SK-N-SH treated with all-trans-retinoic acid at 6 μM for 48 hours (cell line): Measurements from ENCODE around the gene FSD1L.

Experiments
- ATAC-seq: fragments of 200-7000 bp; cut with Tn5 transposase; 3 replicates; pipeline ENCODE4 v1.9.1; 2020; ENCODE audit warnings: mild to moderate bottlenecking, moderate library complexity
- ARNTL ChIP-seq: fragments of 450-650 bp; formaldehyde crosslinking; IDR thresholded peaks from 2 replicates; pipeline ENCODE4 v1.5.0; 2020; ENCODE audit warnings: low read depth, mild to moderate bottlenecking, moderate library complexity, borderline replicate concordance
- BACH2 ChIP-seq: fragments of 250-450 bp; sonication (Bioruptor Pico); IDR thresholded peaks from 2 replicates; pipeline ENCODE4 v1.9.0; 2021; ENCODE audit warnings: mild to moderate bottlenecking, borderline replicate concordance
- CREB5 ChIP-seq: fragments of 250-450 bp; sonication (Bioruptor Pico); IDR thresholded peaks from 2 replicates; pipeline ENCODE4 v1.5.1; 2020; ENCODE audit warnings: low read depth, mild to moderate bottlenecking, moderate library complexity
- CSDC2 ChIP-seq: fragments of 250-450 bp; sonication (Bioruptor Pico); IDR thresholded peaks from 2 replicates; pipeline ENCODE4 v1.5.0; 2020; ENCODE audit warnings: mild to moderate bottlenecking, moderate library complexity
- CSRNP3 ChIP-seq: fragments of 250-450 bp; sonication (Bioruptor Pico); IDR thresholded peaks from 2 replicates; pipeline ENCODE4 v1.5.1; 2021; ENCODE audit warnings: mild to moderate bottlenecking, moderate library complexity
- ESRRG ChIP-seq: fragments of 250-450 bp; sonication (Bioruptor Pico); IDR thresholded peaks from 2 replicates; pipeline ENCODE4 v1.6.1; 2021; ENCODE audit warnings: mild to moderate bottlenecking
- GLIS3 ChIP-seq: fragments of 250-450 bp; sonication (Bioruptor Pico); IDR thresholded peaks from 2 replicates; pipeline ENCODE4 v1.5.0; 2020; ENCODE audit warnings: mild to moderate bottlenecking, moderate library complexity
- ISL1 ChIP-seq: fragments of 250-450 bp; sonication (Bioruptor Pico); IDR thresholded peaks from 2 replicates; pipeline ENCODE4 v2.1.2; 2022; ENCODE audit warnings: mild to moderate bottlenecking, moderate library complexity
- OSR1 ChIP-seq: fragments of 250-450 bp; sonication (Bioruptor Pico); IDR thresholded peaks from 2 replicates; pipeline ENCODE4 v1.8.0; 2022; ENCODE audit warnings: moderate library complexity, mild to moderate bottlenecking, inconsistent platforms
- PATZ1 ChIP-seq: fragments of 250-450 bp; sonication (Bioruptor Pico); IDR thresholded peaks from 2 replicates; pipeline ENCODE4 v1.8.0; 2020; ENCODE audit warnings: mild to moderate bottlenecking, moderate library complexity, borderline replicate concordance
- POU6F1 ChIP-seq: fragments of 250-450 bp; sonication (Bioruptor Pico); IDR thresholded peaks from 2 replicates; pipeline ENCODE4 v1.8.0; 2021; ENCODE audit warnings: low read depth, mild to moderate bottlenecking, moderate library complexity, borderline replicate concordance
- PPARA ChIP-seq: fragments of 250-450 bp; sonication (Bioruptor Pico); IDR thresholded peaks from 2 replicates; pipeline ENCODE4 v1.5.0; 2020; ENCODE audit warnings: mild to moderate bottlenecking, borderline replicate concordance
- TCF4 ChIP-seq: fragments of 250-450 bp; sonication (Bioruptor Pico); IDR thresholded peaks from 2 replicates; pipeline ENCODE4 v1.8.0; 2021; ENCODE audit warnings: mild to moderate bottlenecking, moderate library complexity, borderline replicate concordance
- TOX ChIP-seq: fragments of 250-450 bp; sonication (Bioruptor Pico); IDR thresholded peaks from 2 replicates; pipeline ENCODE4 v1.8.0; 2021; ENCODE audit warnings: mild to moderate bottlenecking, moderate library complexity, borderline replicate concordance
- TSHZ2 ChIP-seq: fragments of 250-450 bp; sonication (Bioruptor Pico); IDR thresholded peaks from 2 replicates; pipeline ENCODE4 v1.5.0; 2020; ENCODE audit warnings: mild to moderate bottlenecking, moderate library complexity
- ZC3H10 ChIP-seq: fragments of 250-450 bp; sonication (Bioruptor Pico); IDR thresholded peaks from 2 replicates; pipeline ENCODE4 v1.5.1; 2021; ENCODE audit warnings: mild to moderate bottlenecking, moderate library complexity
- ZFP3 ChIP-seq: fragments of 250-450 bp; sonication (Bioruptor Pico); IDR thresholded peaks from 2 replicates; pipeline ENCODE4 v1.5.0; 2020; ENCODE audit warnings: mild to moderate bottlenecking, moderate library complexity
- ZNF565 ChIP-seq: fragments of 450-650 bp; formaldehyde crosslinking; conservative IDR thresholded peaks from 2 replicates; pipeline ENCODE4 v1.5.0; 2020; ENCODE audit warnings: low read depth, mild to moderate bottlenecking, moderate library complexity
- ZNF70 ChIP-seq: fragments of 450-650 bp; formaldehyde crosslinking; IDR thresholded peaks from 2 replicates; pipeline ENCODE4 v1.5.0; 2020; ENCODE audit warnings: mild to moderate bottlenecking, moderate library complexity
- ZNF8 ChIP-seq: fragments of 450-650 bp; formaldehyde crosslinking; IDR thresholded peaks from 2 replicates; pipeline ENCODE4 v1.5.0; 2020; ENCODE audit warnings: mild to moderate bottlenecking, moderate library complexity

FSD1L gene

GRCh38 chr9:105413525-105413924 is 34.3 kb upstream of the FSD1L start:
- TF ChIP-seq ZFP3 (CRISPR knock-in tag) (no peak), TCF4 (no peak), PATZ1 (CRISPR knock-in tag) (no peak), CREB5 (CRISPR knock-in tag) (no peak), ESRRG (CRISPR knock-in tag) (no peak), CSDC2 (CRISPR knock-in tag) (no peak), ZC3H10 (CRISPR knock-in tag) (no peak), ZNF565 (no peak), POU6F1 (CRISPR knock-in tag) (no peak)
- peak; percentile 77 for ATAC-seq

GRCh38 chr9:105414947-105415661 is 32.7 kb upstream of the FSD1L start:
- peak; percentile 91 for ATAC-seq
- TF ChIP-seq CSRNP3 (CRISPR knock-in tag) (no peak), PPARA (CRISPR knock-in tag) (no peak), CSDC2 (CRISPR knock-in tag) (no peak), POU6F1 (CRISPR knock-in tag) (no peak), TSHZ2 (no peak), ARNTL (no peak), ESRRG (CRISPR knock-in tag) (no peak), ZFP3 (CRISPR knock-in tag) (no peak), ZNF8 (CRISPR knock-in tag) (no peak), ZC3H10 (CRISPR knock-in tag) (no peak), GLIS3 (CRISPR knock-in tag) (no peak), TCF4 (no peak)

GRCh38 chr9:105415662-105415980 is 32.2 kb upstream of the FSD1L start:
- ATAC-seq = no peak
- TF ChIP-seq ZC3H10 (CRISPR knock-in tag) (no peak), CSRNP3 (CRISPR knock-in tag) (no peak), ISL1 (CRISPR knock-in tag) (no peak), BACH2 (CRISPR knock-in tag) (no peak), TCF4 (no peak), TOX (CRISPR knock-in tag) (no peak), ARNTL (no peak), OSR1 (CRISPR knock-in tag) (no peak), CREB5 (CRISPR knock-in tag) (no peak), ZNF565 (no peak), GLIS3 (CRISPR knock-in tag) (no peak), ZNF70 (CRISPR knock-in tag) (no peak)
